Smooth muscle cell (in vitro differentiated cells): ENCODE data around the gene UGT1A8. TPM values are rescaled to one million over a fixed set of nuclear protein-coding genes. Genes with fewer than 3 reads are reported as not detected.

Source experiments
- DNase-seq: peaks from one replicate; lab custom pipeline; 2025; ENCODE audit not compliant: unreplicated experiment; lab: John Stamatoyannopoulos, UW
- H2AFZ ChIP-seq: fragments of 200-600 bp; sonication (generic); 2 replicates; pipeline ENCODE4 v1.6.0; 2016; ENCODE audit warnings: antibody characterized with exemption, low read depth, mild to moderate bottlenecking
- H3F3A ChIP-seq: fragments of 200-600 bp; sonication (generic); 2 replicates; pipeline ENCODE4 v1.6.0; 2017; ENCODE audit warnings: antibody characterized with exemption, low read depth
- H3K27ac ChIP-seq: fragments of 200-600 bp; sonication (generic); 2 replicates; pipeline ENCODE4 v1.5.1; 2016; ENCODE audit warnings: low read depth, mild to moderate bottlenecking
- H3K27me3 ChIP-seq: fragments of 200-600 bp; sonication (generic); 2 replicates; pipeline ENCODE4 v1.6.1; 2016; ENCODE audit warnings: low read depth, mild to moderate bottlenecking
- H3K36me3 ChIP-seq: fragments of 200-600 bp; sonication (generic); 2 replicates; pipeline ENCODE4 v1.5.1; 2016; ENCODE audit warnings: low read depth
- H3K4me1 ChIP-seq: fragments of 200-600 bp; sonication (generic); 2 replicates; pipeline ENCODE4 v1.5.1; 2016; ENCODE audit warnings: low read depth
- H3K4me2 ChIP-seq: fragments of 200-600 bp; sonication (generic); 2 replicates; pipeline ENCODE4 v1.6.0; 2016; ENCODE audit warnings: mild to moderate bottlenecking
- H3K4me3 ChIP-seq: fragments of 200-600 bp; sonication (generic); 2 replicates; pipeline ENCODE4 v1.5.1; 2016; ENCODE audit warnings: mild to moderate bottlenecking
- H3K79me2 ChIP-seq: fragments of 200-600 bp; sonication (generic); 2 replicates; pipeline ENCODE4 v1.6.0; 2016; ENCODE audit warnings: low read depth, mild to moderate bottlenecking
- H3K9ac ChIP-seq: fragments of 200-600 bp; sonication (generic); 2 replicates; pipeline ENCODE4 v1.6.0; 2016; ENCODE audit warnings: low read depth
- H3K9me3 ChIP-seq: fragments of 200-600 bp; sonication (generic); replicated peaks from 2 replicates; pipeline ENCODE4 v1.5.1; 2016; ENCODE audit warnings: low read depth
- H4K20me1 ChIP-seq: fragments of 200-600 bp; sonication (generic); 2 replicates; pipeline ENCODE4 v1.6.0; 2016; ENCODE audit warnings: low read depth
- WGBS: methylation state at CpG from one replicate; pipeline ENCODE4 v1.1.7; 2016; ENCODE audit warnings: low lambda C conversion rate; 5-methylcytosine and 5-hydroxymethylcytosine counted together
- polyA plus RNA-seq: library from polyadenylated mRNA; unstranded; fragments of >200 nt; fragmentation: Nextera tagmentation; extraction: Ambion mirVana; gene quantifications from 2 replicates; pipeline ENCODE4 v1.2.1, GENCODE V29; 2016
- total RNA-seq: library from RNA; depleted of rRNA; stranded (reverse); fragments of >200 nt; gene quantifications from 2 replicates; pipeline ENCODE4 v1.2.3, GENCODE V29; 2014
- TF ChIP-seq, protein P1 (sequence below): fragments of 200-600 bp; sonication (generic); IDR thresholded peaks from 2 replicates; pipeline ENCODE4 v1.5.1; 2017; ENCODE audit warnings: borderline replicate concordance, mild to moderate bottlenecking, antibody characterized with exemption; ENCODE audit not compliant: insufficient read depth, poor library complexity, severe bottlenecking

Gene UGT1A8
- total and polyA plus RNA-seq, 2 experiments from 2014 or later = not detected

DNA sequence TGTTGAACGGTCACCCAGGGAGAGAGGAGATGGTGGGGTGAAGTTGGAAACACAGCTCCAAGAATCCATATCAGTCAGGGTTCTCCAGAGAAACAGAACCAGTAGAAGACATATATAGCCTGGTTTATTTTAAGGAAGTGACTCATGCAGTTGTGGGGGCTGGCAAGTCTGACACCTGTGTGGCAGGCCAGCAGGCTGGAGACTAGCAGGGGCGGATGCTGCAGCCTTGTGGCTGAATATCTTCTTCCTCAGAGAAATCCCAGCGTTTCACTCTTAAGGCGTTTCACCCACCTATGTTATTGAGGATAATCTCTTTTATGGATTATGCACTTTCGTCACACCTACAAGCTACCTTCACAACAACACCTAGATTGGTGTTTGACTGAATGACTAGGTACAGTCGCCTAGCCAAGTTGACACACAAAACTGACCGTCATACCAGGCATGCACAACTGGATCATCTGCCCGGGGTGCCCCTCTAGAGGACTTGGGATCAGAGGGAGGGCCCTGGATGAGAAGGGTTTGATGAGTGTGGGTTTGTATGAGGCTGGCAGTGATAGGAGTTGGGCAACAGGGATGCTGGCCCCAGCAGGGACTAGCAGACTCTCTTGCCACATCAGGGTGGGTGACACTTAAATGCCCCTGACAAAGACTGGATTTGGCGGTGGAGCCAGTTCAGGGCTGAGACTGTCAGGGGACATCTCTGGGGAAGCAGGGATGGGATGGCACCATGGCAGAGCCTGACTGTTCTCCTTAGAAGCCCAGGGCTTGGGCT lies 184.1 kb downstream of the UGT1A8 start:
- Histone ChIP-seq H3K27me3 (no peaks in the 10 kb centered on the region), H3K9ac (no peak overlapping the region), H3K9me3 (no peaks in the 10 kb centered on the region), H3K27ac (no peak overlapping the region), H3K79me2 (no peaks in the 10 kb centered on the region), H3K4me3 (no peak overlapping the region), H3K4me1 (no peaks in the 10 kb centered on the region), H3K36me3 (no peaks in the 10 kb centered on the region), H3K4me2 (no peak overlapping the region), H4K20me1 (no peaks in the 10 kb centered on the region), H3F3A (no peaks in the 10 kb centered on the region), H2AFZ (no peak overlapping the region)
- 78% methylated on average over 9 of the region's 9 CpGs for WGBS
- no peak for DNase-seq
- TF ChIP-seq, protein P1, sequence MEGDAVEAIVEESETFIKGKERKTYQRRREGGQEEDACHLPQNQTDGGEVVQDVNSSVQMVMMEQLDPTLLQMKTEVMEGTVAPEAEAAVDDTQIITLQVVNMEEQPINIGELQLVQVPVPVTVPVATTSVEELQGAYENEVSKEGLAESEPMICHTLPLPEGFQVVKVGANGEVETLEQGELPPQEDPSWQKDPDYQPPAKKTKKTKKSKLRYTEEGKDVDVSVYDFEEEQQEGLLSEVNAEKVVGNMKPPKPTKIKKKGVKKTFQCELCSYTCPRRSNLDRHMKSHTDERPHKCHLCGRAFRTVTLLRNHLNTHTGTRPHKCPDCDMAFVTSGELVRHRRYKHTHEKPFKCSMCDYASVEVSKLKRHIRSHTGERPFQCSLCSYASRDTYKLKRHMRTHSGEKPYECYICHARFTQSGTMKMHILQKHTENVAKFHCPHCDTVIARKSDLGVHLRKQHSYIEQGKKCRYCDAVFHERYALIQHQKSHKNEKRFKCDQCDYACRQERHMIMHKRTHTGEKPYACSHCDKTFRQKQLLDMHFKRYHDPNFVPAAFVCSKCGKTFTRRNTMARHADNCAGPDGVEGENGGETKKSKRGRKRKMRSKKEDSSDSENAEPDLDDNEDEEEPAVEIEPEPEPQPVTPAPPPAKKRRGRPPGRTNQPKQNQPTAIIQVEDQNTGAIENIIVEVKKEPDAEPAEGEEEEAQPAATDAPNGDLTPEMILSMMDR = no peak

DNA sequence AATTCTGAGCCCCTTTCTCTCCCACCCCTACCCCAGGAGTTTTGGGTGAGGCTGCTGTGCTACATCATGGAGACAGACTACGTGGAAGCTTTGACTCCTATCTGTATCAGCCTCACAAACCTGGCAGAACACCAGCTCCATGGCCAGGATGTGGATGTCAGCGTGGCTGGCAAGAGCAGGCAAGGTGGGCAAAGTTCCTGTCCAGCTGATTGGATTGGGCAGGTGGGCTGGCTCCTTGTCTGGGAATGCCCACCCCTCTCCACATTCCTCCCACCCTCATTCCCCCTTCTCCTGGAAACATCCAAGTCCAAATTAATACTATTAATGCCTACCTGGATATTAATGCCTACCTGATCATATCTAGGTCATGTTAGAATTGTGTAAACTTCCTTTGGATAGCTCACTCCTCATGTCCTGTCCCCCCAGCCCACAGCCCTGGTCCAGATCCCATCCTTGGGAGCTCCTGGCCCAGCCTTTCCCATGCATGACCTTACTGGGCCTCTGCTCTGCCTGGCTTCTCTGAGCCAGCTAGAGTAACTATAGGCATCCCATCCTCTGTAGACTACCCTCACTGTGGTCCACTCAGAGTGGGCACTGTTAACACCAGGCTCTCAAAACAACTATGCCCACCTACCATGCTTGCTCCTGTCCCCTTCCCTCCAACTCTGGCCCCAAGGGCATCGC lies 184.8 kb downstream of the UGT1A8 start:
- DNase-seq = no peak
- Histone ChIP-seq H3K36me3 (no peaks in the 10 kb centered on the region), H3K4me3 (no peak overlapping the region), H3K9me3 (no peaks in the 10 kb centered on the region), H2AFZ (no peak overlapping the region), H4K20me1 (no peaks in the 10 kb centered on the region), H3F3A (no peaks in the 10 kb centered on the region), H3K79me2 (no peaks in the 10 kb centered on the region), H3K27ac (no peak overlapping the region), H3K4me1 (no peaks in the 10 kb centered on the region), H3K4me2 (no peak overlapping the region), H3K27me3 (no peaks in the 10 kb centered on the region), H3K9ac (no peak overlapping the region)
- TF ChIP-seq, protein P1 = no peak
- WGBS = 81% methylated on average over 3 of the region's 3 CpGs

DNA sequence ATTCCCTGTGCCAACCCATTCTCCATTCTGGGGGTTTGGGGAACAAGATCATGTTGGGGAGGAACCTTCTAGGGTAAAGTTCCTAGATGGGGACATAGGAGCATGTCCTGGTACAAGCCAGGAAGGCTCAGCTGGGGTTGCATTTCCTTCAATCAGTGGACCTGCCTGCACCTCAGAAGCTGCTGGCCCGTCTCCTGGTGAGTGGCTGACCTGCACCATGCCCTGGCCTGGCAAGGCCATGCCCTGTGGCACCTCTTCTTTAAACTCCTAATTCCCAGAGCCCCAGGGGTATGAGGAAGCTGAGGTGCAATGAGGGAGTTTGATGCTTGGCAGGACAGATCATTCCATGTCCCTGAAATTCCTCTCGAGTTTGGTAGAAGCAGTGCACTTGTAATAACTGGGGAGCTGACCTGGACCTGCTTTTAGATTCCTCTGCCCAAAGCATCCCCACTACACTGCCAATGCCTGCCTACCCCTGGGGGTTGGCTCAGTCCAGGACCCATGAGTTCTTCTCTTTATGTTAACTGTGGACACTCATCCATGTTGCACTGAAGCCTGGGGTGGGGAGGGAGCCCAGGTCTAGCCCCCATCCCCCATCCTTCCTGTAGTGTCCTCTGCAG lies 186.0 kb downstream of the UGT1A8 start:
- no peak for DNase-seq
- Histone ChIP-seq H3K36me3 (no peaks in the 10 kb centered on the region), H3K4me1 (no peaks in the 10 kb centered on the region), H3K27me3 (no peaks in the 10 kb centered on the region), H3K79me2 (no peaks in the 10 kb centered on the region), H3K9ac (no peak overlapping the region), H3F3A (no peaks in the 10 kb centered on the region), H4K20me1 (no peaks in the 10 kb centered on the region), H3K4me3 (no peak overlapping the region), H3K9me3 (no peaks in the 10 kb centered on the region), H2AFZ (no peak overlapping the region), H3K4me2 (no peak overlapping the region), H3K27ac (no peak overlapping the region)
- WGBS = 77% methylated on average over 2 of the region's 2 CpGs
- TF ChIP-seq, protein P1 = no peak
